Tibial nerve (tissue), 3 donors: Measurements from ENCODE around the gene TMEM106B.

ENCODE experiments used
- CTCF ChIP-seq, 5 experiments: fragments of 200-600 bp in 3 of 5; fragments of 450-650 bp in 2 of 5; sonication (generic) in 3 of 5; IDR thresholded peaks; one replicate each; pipeline ENCODE4 v1.5.1; 2016 to 2019; ENCODE audit warnings: antibody characterized with exemption in 5 of 5, mild to moderate bottlenecking in 3 of 5, moderate library complexity in 2 of 5
- POLR2A ChIP-seq, 2 donors: fragments of 450-650 bp; IDR thresholded peaks; one replicate each; pipeline ENCODE4 v1.6.1; 2017; ENCODE audit warnings: antibody characterized with exemption in 2 of 2, mild to moderate bottlenecking in 2 of 2, moderate library complexity in 2 of 2

GRCh38 chr7:12228024-12228423 lies 16.9 kb downstream of the TMEM106B start:
- TF ChIP-seq CTCF (IDR thresholded peaks at IDR 0.05) (no peak), POLR2A (IDR thresholded peaks at IDR 0.05) (no peak)
